ENCODE measurements around the gene CCN6.

- TF ChIP-seq CTCF (IDR thresholded peaks at IDR 0.05) (no peak), EZH2 (IDR thresholded peaks at IDR 0.05; ENCODE audit: borderline replicate concordance, insufficient read depth, low read depth, low read length, poor library complexity, severe bottlenecking) (no peak)
These were observed 12.9 kb upstream of the CCN6 start for GRCh38 chr6:112040956-112041355.
